Measurements from ENCODE around the gene MEIKIN. TPM values are rescaled to one million over a fixed set of nuclear protein-coding genes. Genes with fewer than 3 reads are reported as not detected.

MEIKIN gene
- total and polyA plus RNA-seq, 2 of the 13 experiments (the other 11 are each of a cell fraction or from before 2014, with no cell fraction given) = not detected

GRCh38 chr5:131786036-131786435 lies 159.4 kb downstream of the MEIKIN start:
- FAIRE-seq (no peak), DNase-seq (ENCODE audit: low spot score) (no peak), ATAC-seq (no peak)
- ChIA-PET CTCF (ENCODE audit: low intra/inter-chr PET ratio, low total read pairs) (no interaction called here), POLR2A (interaction anchor here (2.3 to 2.8 kb wide), 2 partner anchors 11 kb away, joined by 7 to 16 read pairs; partner anchors contain the start of gene FNIP1)
- BruUV-seq (replicated peaks) = no TSS peak
- H3K9ac ChIP-seq (ENCODE audit: insufficient read depth, low read depth, low read length) = no peak overlapping the region
- no peak overlapping the region for H2AFZ ChIP-seq (ENCODE audit: low read length)
- in situ Hi-C loops (cut with HindIII; ENCODE audit: extremely low pct_ligation_motif_present, low pct_unique_long_range_greater_than_20kb) = no loop called here
- H3K27me3 ChIP-seq (ENCODE audit: control insufficient read depth in 1 of 2, insufficient read depth in 2 of 2, low read length in 2 of 2) = no peaks in the 10 kb centered on the region
- H4K20me1 ChIP-seq (ENCODE audit: insufficient read depth, low read length) = peaks cover 39% of the 10 kb centered on the region
- no peaks in the 10 kb centered on the region for H3K9me3 ChIP-seq (ENCODE audit: low read length)
- H3K4me2 ChIP-seq (ENCODE audit: low read depth, low read length) = no peak overlapping the region
- H3K36me3 ChIP-seq (replicated peaks in 1 of 2; ENCODE audit: control insufficient read depth in 1 of 2, insufficient read depth in 2 of 2, low read length in 2 of 2) = no peaks in the 10 kb centered on the region; a peak in 1 of 5 replicates
- intact Hi-C loops (cut with micrococcal nuclease; ENCODE audit: unreplicated experiment) = no loop called here
- WGBS (ENCODE audit: low lambda C conversion rate) = 100% methylated on average over 1 of the region's 1 CpG
- H3K79me2 ChIP-seq (ENCODE audit: insufficient read depth, low read length) = peaks cover 90% of the 10 kb centered on the region
- TF ChIP-seq ELF1 (CRISPR knock-in tag; IDR thresholded peaks at IDR 0.05) = no peak
- no peak for TF ChIP-seq KLF9 (CRISPR knock-in tag; IDR thresholded peaks at IDR 0.05; ENCODE audit: low read depth)
- TF ChIP-seq ATM (IDR thresholded peaks at IDR 0.05; ENCODE audit: borderline replicate concordance) = no peak
- TF ChIP-seq ZSCAN21 (CRISPR knock-in tag; IDR thresholded peaks at IDR 0.05; ENCODE audit: borderline replicate concordance) = no peak
- TF ChIP-seq SP4 (CRISPR knock-in tag; IDR thresholded peaks at IDR 0.05) = no peak
- TF ChIP-seq PAXIP1 (CRISPR knock-in tag; conservative IDR thresholded peaks at IDR 0.05) = no peak
- peaks cover 30% of the 10 kb centered on the region for H3K4me1 ChIP-seq (ENCODE audit: insufficient read depth, low read length)
- H3K4me3 ChIP-seq (replicated peaks in 1 of 3; ENCODE audit: insufficient read depth in 1 of 3, low read depth in 2 of 3, low read length in 3 of 3) = no peak overlapping the region
- H3K27ac ChIP-seq (ENCODE audit: extremely low read length, insufficient read depth, low read length) = no peak overlapping the region
